Measurements from ENCODE around the gene ADAMTS17.

Gene ADAMTS17, protein sequence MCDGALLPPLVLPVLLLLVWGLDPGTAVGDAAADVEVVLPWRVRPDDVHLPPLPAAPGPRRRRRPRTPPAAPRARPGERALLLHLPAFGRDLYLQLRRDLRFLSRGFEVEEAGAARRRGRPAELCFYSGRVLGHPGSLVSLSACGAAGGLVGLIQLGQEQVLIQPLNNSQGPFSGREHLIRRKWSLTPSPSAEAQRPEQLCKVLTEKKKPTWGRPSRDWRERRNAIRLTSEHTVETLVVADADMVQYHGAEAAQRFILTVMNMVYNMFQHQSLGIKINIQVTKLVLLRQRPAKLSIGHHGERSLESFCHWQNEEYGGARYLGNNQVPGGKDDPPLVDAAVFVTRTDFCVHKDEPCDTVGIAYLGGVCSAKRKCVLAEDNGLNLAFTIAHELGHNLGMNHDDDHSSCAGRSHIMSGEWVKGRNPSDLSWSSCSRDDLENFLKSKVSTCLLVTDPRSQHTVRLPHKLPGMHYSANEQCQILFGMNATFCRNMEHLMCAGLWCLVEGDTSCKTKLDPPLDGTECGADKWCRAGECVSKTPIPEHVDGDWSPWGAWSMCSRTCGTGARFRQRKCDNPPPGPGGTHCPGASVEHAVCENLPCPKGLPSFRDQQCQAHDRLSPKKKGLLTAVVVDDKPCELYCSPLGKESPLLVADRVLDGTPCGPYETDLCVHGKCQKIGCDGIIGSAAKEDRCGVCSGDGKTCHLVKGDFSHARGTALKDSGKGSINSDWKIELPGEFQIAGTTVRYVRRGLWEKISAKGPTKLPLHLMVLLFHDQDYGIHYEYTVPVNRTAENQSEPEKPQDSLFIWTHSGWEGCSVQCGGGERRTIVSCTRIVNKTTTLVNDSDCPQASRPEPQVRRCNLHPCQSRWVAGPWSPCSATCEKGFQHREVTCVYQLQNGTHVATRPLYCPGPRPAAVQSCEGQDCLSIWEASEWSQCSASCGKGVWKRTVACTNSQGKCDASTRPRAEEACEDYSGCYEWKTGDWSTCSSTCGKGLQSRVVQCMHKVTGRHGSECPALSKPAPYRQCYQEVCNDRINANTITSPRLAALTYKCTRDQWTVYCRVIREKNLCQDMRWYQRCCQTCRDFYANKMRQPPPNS

DNA sequence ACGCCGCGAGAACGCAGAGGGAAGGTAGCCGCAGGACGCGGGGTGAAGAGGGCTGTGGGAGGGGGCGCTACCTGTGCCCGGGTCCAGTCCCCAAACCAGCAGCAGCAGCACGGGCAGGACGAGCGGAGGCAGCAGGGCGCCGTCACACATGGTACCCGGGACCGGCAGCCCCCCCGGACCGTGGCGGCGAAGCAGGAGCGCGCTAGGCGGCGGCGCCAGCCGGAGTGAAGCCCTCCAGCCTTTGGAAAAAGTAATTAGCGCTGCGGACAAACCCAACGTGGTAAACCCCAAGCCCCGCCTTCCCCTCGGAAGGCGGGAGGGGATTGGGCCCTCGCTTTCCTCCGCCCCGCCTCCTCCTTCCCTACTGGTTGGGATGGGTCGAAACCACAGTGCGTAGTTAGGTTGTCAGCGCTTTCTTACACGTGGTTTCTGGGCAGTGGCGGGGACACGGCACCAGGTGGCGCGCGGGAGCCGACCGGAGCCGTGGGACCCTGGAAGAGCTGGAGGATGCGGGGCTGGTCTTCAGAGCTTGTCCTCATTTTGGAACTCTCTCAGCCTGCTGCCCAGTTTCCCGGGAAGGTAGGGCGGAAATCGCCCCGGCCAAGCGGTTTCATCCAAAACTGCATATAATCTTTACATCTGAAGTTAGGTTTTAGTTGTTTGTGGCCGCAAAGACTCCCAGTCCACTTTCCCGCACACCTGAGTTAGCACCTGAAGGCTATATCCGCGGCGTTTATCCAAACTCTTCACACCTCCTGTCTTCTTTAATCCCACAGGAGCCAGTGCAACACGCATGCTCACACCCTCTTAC, at the start of gene ADAMTS17:
ADAMTS17 (minus strand) TSS at position 226 of the 811 bp plus-strand sequence; CDS start at position 150, 76 bp downstream.
- peak within 1 kb of the TSS; percentile 36 for H3K4me3 ChIP-seq (ENCODE audit: low read depth, low read length)
- DNase-seq (ENCODE audit: low read depth) = peak; percentile 73
- TF ChIP-seq, protein P1, sequence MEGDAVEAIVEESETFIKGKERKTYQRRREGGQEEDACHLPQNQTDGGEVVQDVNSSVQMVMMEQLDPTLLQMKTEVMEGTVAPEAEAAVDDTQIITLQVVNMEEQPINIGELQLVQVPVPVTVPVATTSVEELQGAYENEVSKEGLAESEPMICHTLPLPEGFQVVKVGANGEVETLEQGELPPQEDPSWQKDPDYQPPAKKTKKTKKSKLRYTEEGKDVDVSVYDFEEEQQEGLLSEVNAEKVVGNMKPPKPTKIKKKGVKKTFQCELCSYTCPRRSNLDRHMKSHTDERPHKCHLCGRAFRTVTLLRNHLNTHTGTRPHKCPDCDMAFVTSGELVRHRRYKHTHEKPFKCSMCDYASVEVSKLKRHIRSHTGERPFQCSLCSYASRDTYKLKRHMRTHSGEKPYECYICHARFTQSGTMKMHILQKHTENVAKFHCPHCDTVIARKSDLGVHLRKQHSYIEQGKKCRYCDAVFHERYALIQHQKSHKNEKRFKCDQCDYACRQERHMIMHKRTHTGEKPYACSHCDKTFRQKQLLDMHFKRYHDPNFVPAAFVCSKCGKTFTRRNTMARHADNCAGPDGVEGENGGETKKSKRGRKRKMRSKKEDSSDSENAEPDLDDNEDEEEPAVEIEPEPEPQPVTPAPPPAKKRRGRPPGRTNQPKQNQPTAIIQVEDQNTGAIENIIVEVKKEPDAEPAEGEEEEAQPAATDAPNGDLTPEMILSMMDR (IDR thresholded peaks at IDR 0.05; ENCODE audit: low read depth, low read length, missing control alignments) = peak; percentile 88

DNA sequence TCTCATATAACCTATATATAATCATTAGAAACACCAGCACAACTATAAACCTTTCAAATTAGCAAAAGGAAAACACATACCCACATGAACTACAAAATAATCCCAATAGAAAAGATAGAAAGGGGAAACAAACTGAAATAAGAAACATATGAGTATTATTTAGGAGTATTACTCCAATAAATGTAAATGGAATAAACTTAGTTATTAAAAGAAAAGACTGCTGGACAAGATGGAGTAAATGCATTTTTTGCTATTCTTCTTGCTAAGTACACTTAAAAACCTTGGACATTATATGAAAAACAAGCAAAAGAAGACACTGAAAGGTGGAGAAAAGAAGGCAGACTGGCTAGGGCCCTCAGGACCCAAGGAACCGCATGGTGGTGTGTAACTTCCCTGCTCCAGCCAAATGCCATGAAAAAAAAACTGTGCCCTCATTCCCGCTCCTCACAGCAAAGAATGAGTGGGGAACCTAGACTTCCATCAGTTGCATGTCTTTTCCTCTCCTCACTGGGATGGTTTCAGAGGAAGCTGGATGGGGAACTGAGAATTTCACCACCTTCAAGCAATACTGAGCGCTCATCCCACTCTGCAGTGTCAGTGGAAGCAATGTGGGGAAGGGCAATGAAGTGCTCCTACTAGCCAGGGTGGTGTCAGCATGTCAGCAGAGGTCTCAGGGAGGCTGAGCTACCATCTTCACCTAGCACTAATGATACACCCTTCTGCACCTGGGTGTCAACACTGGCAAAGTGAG, 43.7 kb upstream of the ADAMTS17 start:
- TF ChIP-seq, protein P1 (IDR thresholded peaks at IDR 0.05; ENCODE audit: low read depth, low read length, missing control alignments) = no peak
- DNase-seq (ENCODE audit: low read depth) = no peak
- H3K4me3 ChIP-seq (ENCODE audit: low read depth, low read length) = no peak overlapping the region

DNA sequence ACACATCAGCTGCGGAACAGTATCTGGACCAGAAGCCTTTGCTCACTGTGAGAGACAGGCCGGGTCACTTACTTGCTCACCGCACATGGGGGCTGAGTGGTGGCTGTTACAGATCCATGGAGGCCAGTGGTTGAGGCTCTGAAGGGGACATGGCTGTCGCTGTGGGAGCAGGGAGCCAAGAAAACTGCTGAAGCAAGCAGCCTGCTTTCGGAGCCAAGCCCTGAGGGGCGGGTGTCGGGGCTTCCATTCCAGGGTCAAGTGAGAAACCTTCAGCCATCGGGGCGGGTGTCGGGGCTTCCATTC, 42.3 kb upstream of the ADAMTS17 start:
- no peak for DNase-seq (ENCODE audit: low read depth)
- TF ChIP-seq, protein P1 (IDR thresholded peaks at IDR 0.05; ENCODE audit: low read depth, low read length, missing control alignments) = no peak
- H3K4me3 ChIP-seq (ENCODE audit: low read depth, low read length) = no peak overlapping the region

DNA sequence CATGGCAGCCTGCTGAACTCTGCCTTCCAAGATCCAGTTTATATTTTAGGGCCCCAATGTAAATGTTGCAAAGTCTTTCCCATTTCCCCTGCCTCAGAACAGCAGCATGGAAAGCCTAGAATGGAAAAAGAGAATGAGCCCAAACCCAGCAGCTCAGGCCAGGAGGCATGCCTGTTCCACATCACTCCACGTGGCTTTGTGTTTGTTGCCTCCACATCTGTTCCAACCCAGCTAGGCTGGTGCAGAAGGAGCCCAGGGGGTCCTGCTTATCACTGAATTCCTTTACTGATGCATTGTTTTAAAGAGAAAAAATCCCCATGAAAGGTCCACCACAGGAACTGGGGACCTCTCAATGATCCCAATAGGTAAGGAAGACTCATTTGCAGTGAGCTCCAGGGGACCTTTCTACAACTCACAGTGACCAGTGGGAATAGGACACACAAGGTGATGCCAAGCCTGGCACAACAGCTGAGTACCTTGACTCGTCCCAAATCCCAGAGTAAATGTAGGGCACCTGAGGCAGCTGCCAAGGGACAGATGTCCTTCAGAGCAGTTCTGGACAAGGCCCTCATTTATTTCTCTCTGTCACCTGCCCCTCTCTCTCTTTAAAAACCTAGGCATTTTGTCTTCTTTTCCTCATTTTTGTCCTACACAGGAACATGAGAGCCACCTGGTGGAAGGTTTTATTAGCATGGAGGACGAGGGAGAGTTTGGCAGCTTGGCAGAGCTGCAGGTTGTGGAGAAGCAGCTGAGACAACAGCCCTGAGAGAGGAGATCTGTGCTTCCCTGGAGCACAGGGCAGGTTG, 41.7 kb upstream of the ADAMTS17 start:
- H3K4me3 ChIP-seq (ENCODE audit: low read depth, low read length) = no peak overlapping the region
- TF ChIP-seq, protein P1 (IDR thresholded peaks at IDR 0.05; ENCODE audit: low read depth, low read length, missing control alignments) = peak; percentile 19
- no peak for DNase-seq (ENCODE audit: low read depth)

DNA sequence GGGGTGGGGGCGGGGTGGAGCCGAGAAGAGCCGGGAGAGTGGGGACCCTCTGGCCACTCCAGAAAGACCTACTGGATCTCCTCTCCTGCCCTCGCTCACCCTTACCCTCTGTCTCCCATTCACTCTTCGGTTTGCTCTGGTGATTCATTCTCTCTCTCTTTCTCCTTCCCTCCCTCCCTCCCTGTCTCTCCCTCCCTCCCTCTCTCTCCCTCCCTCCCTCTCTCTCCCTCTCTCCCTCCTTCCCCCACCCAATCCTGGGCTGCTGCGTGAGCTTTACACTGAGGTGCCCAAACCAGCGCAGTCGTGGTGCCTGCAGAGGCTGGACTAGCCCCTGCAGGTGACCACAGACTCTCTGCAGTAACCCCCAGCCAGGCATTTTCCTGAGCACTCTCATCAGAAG, 32.2 kb upstream of the ADAMTS17 start:
- H3K4me3 ChIP-seq (ENCODE audit: low read depth, low read length) = no peak overlapping the region
- TF ChIP-seq, protein P1 (IDR thresholded peaks at IDR 0.05; ENCODE audit: low read depth, low read length, missing control alignments) = no peak
- no peak for DNase-seq (ENCODE audit: low read depth)

Measured in GM12864 (cell line).